HG02759 (cell line): ENCODE data around the gene BCL11A.

Source experiments
- ATAC-seq: cut with Tn5 transposase; IDR thresholded peaks from one replicate; pipeline ENCODE4 v1.9.1; 2021; ENCODE audit warnings: mild to moderate bottlenecking, moderate library complexity; ENCODE audit not compliant: unreplicated experiment

The BCL11A gene

GRCh38 chr2:60412027-60412426, 141.4 kb downstream of the BCL11A start:
- no peak for ATAC-seq

DNA sequence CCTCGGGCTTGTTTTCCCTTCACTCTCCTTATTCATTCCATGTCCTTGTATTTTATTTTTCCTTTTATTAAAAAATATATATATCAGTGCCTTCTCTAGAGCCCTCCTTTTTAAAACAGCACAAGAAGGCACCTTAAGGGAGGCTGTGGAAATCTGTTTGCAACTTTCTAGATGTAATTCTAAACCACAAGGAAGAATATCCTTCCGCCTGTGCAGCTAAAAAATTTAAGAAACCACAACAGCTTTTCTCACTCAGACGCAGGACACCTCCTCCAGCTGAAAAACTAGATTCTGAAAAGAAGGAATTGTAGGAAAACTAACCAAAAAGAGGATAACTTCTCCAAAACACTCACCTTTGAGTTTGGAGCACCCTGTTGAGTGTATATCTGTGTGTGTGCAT, 142.2 kb downstream of the BCL11A start:
- no peak for ATAC-seq

DNA sequence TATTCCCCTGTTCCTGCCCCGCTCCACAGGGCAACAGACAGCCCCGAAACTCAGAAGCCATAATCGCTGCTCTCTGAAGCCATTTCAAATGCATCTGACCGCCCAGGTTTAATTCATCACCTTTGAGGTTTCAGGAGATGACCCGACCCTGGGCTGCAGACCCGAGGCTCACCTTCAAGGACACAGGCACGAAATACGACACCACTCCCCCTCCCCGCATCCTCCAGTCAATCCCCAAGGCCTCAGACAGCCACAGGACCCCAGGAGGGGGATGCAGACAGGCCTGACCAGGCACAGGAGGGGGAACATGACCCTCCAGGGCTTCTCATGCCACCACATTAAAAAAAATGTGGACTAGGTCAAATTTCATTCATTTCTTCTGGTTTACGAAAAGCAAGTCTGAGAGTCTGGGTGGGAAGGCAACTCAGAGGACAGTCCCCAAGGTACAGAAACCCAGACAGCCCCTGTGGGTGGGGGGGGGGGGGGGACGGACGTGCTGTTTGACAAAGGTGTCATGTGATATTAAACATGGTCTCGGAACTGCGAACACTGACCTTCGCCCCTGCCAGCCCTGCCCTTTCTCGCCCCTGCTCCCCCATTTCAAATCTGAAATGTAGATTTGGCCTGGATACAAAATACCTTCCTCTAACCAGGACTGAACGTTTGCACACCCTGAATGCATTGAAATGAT, 142.9 kb downstream of the BCL11A start:
- no peak for ATAC-seq

DNA sequence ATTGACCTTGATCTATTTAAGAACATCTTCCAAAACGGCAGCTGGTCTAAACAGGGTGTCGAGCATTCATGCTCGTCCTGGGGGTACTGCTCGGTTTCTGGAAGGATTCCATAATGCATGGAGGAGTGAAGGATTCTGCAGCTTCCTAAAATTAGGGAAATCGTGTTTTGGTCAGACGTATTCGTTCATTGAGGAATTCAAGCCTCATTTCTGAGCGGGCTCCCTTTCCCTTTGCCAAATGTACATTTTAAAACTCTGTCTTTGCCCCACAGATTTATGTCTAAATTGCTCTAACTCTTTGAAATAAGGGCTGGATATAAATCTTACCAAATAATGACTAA, 144.0 kb downstream of the BCL11A start:
- ATAC-seq = no peak

DNA sequence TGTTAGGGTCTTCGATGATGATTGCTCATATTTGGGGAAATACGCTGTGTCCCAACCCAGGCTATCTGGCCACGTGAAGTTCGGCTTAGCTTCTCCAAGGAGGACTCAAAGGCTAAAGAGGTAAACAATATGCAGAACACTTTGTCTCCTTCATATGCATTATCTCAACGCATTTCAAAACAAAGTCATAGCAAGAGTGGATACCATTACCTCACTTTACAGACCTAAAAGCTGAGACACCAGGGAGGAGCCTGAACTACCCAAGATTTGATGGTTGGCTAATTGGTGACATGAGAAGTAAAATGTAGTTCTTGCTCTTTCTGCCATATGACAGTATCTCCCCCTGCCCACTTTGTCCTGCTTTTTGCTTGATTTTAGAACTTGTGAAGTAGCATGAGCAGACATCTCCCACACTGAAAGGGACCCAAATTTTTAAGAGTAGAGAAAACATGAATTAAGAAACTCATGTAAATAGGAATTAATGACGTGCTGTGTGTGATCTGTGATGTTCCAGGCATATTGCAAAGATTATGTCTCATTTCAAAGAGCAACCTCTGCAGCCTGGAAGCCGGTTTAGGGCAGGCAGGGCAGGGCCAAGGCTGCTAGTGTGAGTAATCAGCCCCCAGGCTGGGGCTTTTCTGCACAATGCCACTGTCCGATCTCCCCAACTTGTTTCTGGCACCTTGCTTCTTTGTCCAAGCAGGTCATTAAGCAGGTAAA, 144.5 kb downstream of the BCL11A start:
- ATAC-seq = no peak

DNA sequence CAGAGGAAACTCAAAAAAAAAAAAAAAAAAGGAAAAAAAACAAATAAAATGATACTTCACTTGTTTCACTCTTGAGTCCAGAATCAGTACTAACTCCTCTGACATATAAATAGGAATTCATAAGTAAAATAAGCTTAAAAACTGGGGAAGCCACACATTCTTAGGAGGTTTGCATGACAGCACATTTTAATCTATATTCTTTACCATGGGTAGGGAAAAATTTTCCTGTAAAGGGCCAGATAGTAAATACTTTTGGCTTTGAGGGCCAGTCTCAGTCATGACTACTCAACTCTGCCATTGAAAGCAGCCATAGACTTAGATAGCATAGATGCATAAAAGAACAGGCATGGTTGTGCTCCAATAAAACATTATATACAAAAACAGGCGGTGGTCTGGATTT, 145.2 kb downstream of the BCL11A start:
- no peak for ATAC-seq

DNA sequence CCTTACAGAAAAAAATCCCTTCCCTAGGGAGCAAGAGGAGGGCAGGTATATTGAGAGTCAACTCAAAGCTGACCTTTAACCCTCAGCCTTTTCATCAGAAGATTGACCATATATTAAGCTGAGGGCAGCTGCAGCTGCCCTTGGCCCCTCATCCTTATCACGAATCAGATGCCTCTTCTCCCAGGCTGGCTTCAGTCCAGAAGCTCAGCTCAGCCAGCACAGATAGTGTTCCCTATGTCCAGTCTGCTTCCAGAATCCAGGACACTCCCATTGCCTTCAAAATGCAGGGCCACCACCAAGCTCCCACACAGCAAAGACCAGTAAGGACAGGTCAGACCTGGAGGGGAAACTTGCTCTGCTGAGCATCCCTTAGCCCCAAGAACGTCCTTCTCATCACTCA, 146.1 kb downstream of the BCL11A start:
- ATAC-seq = no peak

DNA sequence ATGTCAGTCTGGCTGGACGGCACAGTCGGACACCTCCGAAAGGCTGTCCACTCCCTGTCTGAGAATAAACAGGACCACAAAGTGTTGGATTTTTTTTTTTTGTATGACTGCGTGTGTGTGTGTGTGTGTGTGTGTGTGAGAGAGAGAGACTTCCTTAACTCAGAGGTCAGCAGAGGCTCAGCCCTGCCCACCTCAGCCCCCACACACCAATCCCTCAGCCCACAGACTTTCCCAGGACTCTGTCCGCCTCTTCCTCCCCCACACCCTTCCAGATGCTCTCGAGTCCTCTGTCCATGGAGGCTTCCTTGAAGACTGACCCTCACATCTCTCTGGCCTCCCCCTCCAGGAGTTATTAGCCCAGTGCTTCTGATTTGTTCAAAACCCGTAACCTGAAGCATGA, 147.3 kb downstream of the BCL11A start:
- ATAC-seq = no peak

DNA sequence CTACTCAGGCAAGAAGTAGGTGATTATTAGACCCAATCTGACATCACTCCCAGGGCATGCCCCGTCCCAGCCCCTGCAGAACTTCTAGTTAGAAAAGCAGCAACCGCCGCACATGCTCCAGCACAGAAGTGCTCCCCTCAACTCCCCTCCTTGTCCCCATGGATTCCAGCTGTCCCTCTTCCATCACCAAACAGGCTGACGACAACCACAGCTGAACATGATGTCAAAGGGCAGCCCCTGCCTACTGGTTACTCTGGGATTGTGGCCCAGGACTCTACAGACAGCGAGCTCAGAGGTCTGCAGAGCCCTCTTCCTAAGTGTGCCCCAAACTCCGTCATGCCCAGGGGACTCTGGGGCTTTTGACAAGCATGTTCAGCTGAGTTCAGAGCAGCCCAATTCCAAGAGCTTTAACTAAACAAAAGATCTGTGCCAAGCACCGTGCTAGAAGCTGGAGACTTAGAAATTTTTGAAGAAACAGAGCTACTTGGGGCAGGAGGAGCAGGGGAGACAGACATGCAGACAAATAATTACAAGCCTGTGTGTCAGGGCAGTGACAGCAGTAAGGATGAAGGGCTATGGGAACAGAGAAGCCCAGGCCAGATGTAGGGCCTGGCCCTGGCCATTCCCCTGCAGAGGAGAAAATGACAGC, 148.1 kb downstream of the BCL11A start:
- no peak for ATAC-seq
